ENCODE results near the gene FHIP1A. TPM values are rescaled to one million over a fixed set of nuclear protein-coding genes. Genes with fewer than 3 reads are reported as not detected.

FHIP1A gene
- total and polyA plus RNA-seq, 2 of the 13 experiments (the other 11 are each of a cell fraction or from before 2014, with no cell fraction given) = 4.1 to 6.2 TPM

DNA sequence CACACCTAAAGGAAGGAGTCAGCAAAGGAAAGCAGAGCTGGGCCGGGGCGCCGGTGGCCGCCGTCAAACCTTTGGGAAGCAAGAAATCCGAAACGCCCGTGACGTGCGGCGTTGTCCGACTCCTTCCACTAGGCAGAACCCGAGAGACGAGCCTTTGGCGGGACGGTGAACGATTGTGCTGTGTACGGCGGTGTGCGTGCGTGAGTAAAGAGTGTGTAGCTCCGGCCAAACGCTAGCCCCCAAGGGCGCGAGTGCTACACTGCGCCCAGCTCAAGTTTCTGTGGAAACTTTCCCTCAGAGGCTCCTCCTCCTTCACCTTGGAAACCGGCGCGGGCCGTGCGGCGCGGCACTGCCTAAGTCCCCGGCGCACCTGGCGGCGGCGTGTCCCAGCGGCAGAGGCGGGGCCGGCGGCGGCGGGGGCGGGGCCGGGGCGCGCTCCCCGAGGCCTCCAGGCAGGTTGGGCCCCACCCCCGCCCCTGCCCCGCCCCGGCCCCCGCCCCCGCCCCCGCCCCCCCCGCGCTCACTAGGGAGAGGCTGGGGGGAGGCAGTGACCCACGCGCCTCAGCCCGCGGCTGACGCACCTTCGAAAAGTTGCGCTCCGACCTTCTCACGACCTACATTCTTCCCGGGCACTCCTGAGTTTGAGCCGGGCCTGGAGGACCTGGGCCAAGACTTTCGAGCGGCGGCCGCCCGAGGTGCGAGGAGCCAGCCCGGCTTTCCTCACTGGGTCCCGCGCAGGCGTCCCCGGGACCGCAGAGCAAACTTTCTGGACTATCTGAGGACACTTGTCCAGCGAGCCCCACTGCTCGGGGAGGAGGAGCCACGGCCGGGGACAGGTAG lies at the start of gene FHIP1A (continued):
- TF ChIP-seq GTF3A (CRISPR knock-in tag; conservative IDR thresholded peaks at IDR 0.05) (no peak), ZNF549 (CRISPR knock-in tag; IDR thresholded peaks at IDR 0.05) (no peak), RFX1 (IDR thresholded peaks at IDR 0.05) (0 out of 2 replicates have a peak, but pooled peaks have one; percentile 26), MIER3 (CRISPR knock-in tag; IDR thresholded peaks at IDR 0.05; ENCODE audit: borderline replicate concordance) (no peak), ZFP37 (CRISPR knock-in tag; IDR thresholded peaks at IDR 0.05; ENCODE audit: borderline replicate concordance) (no peak), ZNF556 (CRISPR knock-in tag; IDR thresholded peaks at IDR 0.05; ENCODE audit: borderline replicate concordance) (no peak), AGO2 (optimal IDR thresholded peaks at IDR 0.05; ENCODE audit: low read depth, low read length) (peak; percentile 20), ZBTB7B (CRISPR knock-in tag; IDR thresholded peaks at IDR 0.05) (no peak), ZNF75D (CRISPR knock-in tag; IDR thresholded peaks at IDR 0.05; ENCODE audit: borderline replicate concordance) (no peak), ZBED4 (CRISPR knock-in tag; IDR thresholded peaks at IDR 0.05; ENCODE audit: borderline replicate concordance) (no peak), ZNF547 (CRISPR knock-in tag; IDR thresholded peaks at IDR 0.05) (no peak), KDM3A (CRISPR knock-in tag; IDR thresholded peaks at IDR 0.05; ENCODE audit: low read depth) (no peak), ZZZ3 (CRISPR knock-in tag; IDR thresholded peaks at IDR 0.05; ENCODE audit: borderline replicate concordance) (no peak), ZNF225 (CRISPR knock-in tag; IDR thresholded peaks at IDR 0.05) (0 out of 2 replicates have a peak, but pooled peaks have one; percentile 47), MAFG (CRISPR knock-in tag; IDR thresholded peaks at IDR 0.05) (no peak)
- TF ChIP-seq, protein P1, sequence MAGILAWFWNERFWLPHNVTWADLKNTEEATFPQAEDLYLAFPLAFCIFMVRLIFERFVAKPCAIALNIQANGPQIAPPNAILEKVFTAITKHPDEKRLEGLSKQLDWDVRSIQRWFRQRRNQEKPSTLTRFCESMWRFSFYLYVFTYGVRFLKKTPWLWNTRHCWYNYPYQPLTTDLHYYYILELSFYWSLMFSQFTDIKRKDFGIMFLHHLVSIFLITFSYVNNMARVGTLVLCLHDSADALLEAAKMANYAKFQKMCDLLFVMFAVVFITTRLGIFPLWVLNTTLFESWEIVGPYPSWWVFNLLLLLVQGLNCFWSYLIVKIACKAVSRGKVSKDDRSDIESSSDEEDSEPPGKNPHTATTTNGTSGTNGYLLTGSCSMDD (CRISPR knock-in tag; IDR thresholded peaks at IDR 0.05) = no peak
- TF ChIP-seq, protein P2, sequence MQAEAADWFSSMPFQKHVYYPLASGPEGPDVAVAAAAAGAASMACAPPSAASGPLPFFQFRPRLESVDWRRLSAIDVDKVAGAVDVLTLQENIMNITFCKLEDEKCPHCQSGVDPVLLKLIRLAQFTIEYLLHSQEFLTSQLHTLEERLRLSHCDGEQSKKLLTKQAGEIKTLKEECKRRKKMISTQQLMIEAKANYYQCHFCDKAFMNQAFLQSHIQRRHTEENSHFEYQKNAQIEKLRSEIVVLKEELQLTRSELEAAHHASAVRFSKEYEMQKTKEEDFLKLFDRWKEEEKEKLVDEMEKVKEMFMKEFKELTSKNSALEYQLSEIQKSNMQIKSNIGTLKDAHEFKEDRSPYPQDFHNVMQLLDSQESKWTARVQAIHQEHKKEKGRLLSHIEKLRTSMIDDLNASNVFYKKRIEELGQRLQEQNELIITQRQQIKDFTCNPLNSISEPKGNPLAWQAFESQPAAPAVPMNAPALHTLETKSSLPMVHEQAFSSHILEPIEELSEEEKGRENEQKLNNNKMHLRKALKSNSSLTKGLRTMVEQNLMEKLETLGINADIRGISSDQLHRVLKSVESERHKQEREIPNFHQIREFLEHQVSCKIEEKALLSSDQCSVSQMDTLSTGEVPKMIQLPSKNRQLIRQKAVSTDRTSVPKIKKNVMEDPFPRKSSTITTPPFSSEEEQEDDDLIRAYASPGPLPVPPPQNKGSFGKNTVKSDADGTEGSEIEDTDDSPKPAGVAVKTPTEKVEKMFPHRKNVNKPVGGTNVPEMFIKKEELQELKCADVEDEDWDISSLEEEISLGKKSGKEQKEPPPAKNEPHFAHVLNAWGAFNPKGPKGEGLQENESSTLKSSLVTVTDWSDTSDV (CRISPR knock-in tag; IDR thresholded peaks at IDR 0.05) = no peak
- TF ChIP-seq, protein P3, sequence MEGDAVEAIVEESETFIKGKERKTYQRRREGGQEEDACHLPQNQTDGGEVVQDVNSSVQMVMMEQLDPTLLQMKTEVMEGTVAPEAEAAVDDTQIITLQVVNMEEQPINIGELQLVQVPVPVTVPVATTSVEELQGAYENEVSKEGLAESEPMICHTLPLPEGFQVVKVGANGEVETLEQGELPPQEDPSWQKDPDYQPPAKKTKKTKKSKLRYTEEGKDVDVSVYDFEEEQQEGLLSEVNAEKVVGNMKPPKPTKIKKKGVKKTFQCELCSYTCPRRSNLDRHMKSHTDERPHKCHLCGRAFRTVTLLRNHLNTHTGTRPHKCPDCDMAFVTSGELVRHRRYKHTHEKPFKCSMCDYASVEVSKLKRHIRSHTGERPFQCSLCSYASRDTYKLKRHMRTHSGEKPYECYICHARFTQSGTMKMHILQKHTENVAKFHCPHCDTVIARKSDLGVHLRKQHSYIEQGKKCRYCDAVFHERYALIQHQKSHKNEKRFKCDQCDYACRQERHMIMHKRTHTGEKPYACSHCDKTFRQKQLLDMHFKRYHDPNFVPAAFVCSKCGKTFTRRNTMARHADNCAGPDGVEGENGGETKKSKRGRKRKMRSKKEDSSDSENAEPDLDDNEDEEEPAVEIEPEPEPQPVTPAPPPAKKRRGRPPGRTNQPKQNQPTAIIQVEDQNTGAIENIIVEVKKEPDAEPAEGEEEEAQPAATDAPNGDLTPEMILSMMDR (CRISPR knock-in tag; IDR thresholded peaks at IDR 0.05) = no peak
- TF ChIP-seq, protein P4, sequence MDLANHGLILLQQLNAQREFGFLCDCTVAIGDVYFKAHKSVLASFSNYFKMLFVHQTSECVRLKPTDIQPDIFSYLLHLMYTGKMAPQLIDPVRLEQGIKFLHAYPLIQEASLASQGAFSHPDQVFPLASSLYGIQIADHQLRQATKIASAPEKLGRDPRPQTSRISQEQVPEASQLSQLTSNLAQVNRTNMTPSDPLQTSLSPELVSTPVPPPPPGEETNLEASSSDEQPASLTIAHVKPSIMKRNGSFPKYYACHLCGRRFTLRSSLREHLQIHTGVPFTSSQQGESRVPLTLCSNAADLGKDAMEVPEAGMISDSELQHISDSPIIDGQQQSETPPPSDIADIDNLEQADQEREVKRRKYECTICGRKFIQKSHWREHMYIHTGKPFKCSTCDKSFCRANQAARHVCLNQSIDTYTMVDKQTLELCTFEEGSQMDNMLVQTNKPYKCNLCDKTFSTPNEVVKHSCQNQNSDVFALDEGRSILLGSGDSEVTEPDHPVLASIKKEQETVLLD (CRISPR knock-in tag; IDR thresholded peaks at IDR 0.05; ENCODE audit: low read depth) = no peak

Data from HepG2 (cell line).